Lower leg skin (tissue), 4 donors: Measurements from ENCODE around the gene SCPEP1. TPM values are rescaled to one million over a fixed set of nuclear protein-coding genes. Genes with fewer than 3 reads are reported as not detected.

Experiments used
- DNase-seq, 2 donors: peaks; one replicate each; pipeline ENCODE4 v3.0.0-alpha.2; 2019; ENCODE audit warnings: low spot score in 2 of 2
- H3K4me3 ChIP-seq: fragments of 200-600 bp; sonication (generic); 2 replicates; pipeline ENCODE4 v1.5.1; 2017; ENCODE audit warnings: mild to moderate bottlenecking, low read depth; ENCODE audit not compliant: poor library complexity, severe bottlenecking
- CTCF ChIP-seq, 3 donors: fragments of 450-650 bp; IDR thresholded peaks; one replicate each; pipeline ENCODE4 v1.5.1; 2016; ENCODE audit warnings: antibody characterized with exemption in 3 of 3, mild to moderate bottlenecking in 3 of 3, moderate library complexity in 2 of 3
- POLR2A ChIP-seq, 2 donors: fragments of 450-650 bp; IDR thresholded peaks; one replicate each; pipeline ENCODE4 v1.6.1; 2016 to 2017; ENCODE audit warnings: antibody characterized with exemption in 2 of 2, mild to moderate bottlenecking in 1 of 2, moderate library complexity in 1 of 2
- WGBS, 2 donors: methylation state at CpG; one replicate each; pipeline ENCODE4 v1.1.5; 2018; 5-methylcytosine and 5-hydroxymethylcytosine counted together
- intact Hi-C: fragments of 100-400 bp; cut with DNase I; formaldehyde crosslinking; loops from one replicate; pipeline ENCODE4 v1.15.0; 2023; ENCODE audit warnings: low total_unique reads
- total RNA-seq, 4 donors: library from RNA; depleted of rRNA; stranded (reverse); fragments of >200 nt; gene quantifications; one replicate each; pipeline ENCODE4 v1.1.0, GENCODE V29; 2016

SCPEP1 gene
- total RNA-seq, 4 donors from 2014 or later, result 88.3 to 173 (median 126) TPM

GRCh38 chr17:56995766-56996165, 17.8 kb downstream of the SCPEP1 start:
- intact Hi-C loops, result no loop called here
- 86 to 93% methylated on average over 1 of the region's 1 CpG for WGBS, 2 donors
- H3K4me3 ChIP-seq, result no peak overlapping the region
- no peak for TF ChIP-seq POLR2A (IDR thresholded peaks at IDR 0.05)
- TF ChIP-seq CTCF (IDR thresholded peaks at IDR 0.05), result no peak
- no peak for DNase-seq

GRCh38 chr17:56997313-56997712, 19.4 kb downstream of the SCPEP1 start:
- intact Hi-C loops, result no loop called here
- WGBS, 2 donors, result 94 to 96% methylated on average over 2 of the region's 2 CpGs
- no peak for TF ChIP-seq POLR2A (IDR thresholded peaks at IDR 0.05)
- no peak for TF ChIP-seq CTCF (IDR thresholded peaks at IDR 0.05)
- DNase-seq, result no peak
- H3K4me3 ChIP-seq, result no peak overlapping the region

- 91 to 92% methylated on average over 7 of the region's 7 CpGs for WGBS, 2 donors
- intact Hi-C loops, result no loop called here
- TF ChIP-seq POLR2A (IDR thresholded peaks at IDR 0.05) (no peak), CTCF (IDR thresholded peaks at IDR 0.05) (no peak)
- no peak for DNase-seq
- no peak overlapping the region for H3K4me3 ChIP-seq
Observed at GRCh38 chr17:57001541-57001940, 23.6 kb downstream of the SCPEP1 start.

- WGBS, 2 donors, result 69 to 77% methylated on average over 5 of the region's 5 CpGs
- H3K4me3 ChIP-seq, result no peak overlapping the region
- TF ChIP-seq POLR2A (IDR thresholded peaks at IDR 0.05) (no peak), CTCF (IDR thresholded peaks at IDR 0.05) (no peak)
- intact Hi-C loops, result no loop called here
- DNase-seq, result no peak
Observed at GRCh38 chr17:57002904-57003303, 25.0 kb downstream of the SCPEP1 start.

GRCh38 chr17:57004944-57005579, 27.1 kb downstream of the SCPEP1 start:
- TF ChIP-seq CTCF (IDR thresholded peaks at IDR 0.05) (no peak), POLR2A (IDR thresholded peaks at IDR 0.05) (no peak)
- no peak overlapping the region for H3K4me3 ChIP-seq
- 81 to 82% methylated on average over 8 of the region's 8 CpGs for WGBS, 2 donors
- no peak for DNase-seq
- intact Hi-C loops, result no loop called here

- no peak for DNase-seq
- no peak for TF ChIP-seq CTCF (IDR thresholded peaks at IDR 0.05)
- TF ChIP-seq POLR2A (IDR thresholded peaks at IDR 0.05), result no peak
- H3K4me3 ChIP-seq, result no peak overlapping the region
- intact Hi-C loops, result no loop called here
- WGBS, 2 donors, result 88 to 91% methylated on average over 2 of the region's 2 CpGs
Observed at GRCh38 chr17:57006040-57006439, 28.1 kb downstream of the SCPEP1 start.
